ENCODE data around the gene ALK. TPM values are rescaled to one million over a fixed set of nuclear protein-coding genes. Genes with fewer than 3 reads are reported as not detected.

The ALK gene
- total RNA-seq, 2 experiments from 2014 or later: not detected

GRCh38 chr2:29804671-29805070, 116.7 kb downstream of the ALK start:
- ChIA-PET POLR2A (no interaction called here), CTCF (no interaction called here)

DNA sequence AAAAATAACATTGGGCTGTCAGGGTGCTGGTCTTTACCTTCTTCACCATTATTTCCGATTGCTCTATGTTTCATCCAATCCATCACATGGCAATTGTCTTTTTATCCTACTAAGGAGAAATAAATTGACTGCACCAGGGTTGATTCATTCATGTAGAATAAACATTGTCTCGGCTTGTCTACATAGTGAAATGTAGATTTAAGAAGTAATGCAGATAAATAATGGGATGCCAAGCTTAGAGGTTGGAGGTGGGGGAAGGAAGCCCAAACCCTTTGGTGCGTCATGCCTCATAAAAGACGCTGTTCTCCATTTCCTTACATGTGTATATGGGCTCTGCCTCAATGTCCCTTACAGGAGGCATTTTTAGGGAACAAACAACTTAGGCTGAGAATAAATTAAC, 117.8 kb downstream of the ALK start:
- ChIA-PET POLR2A (no interaction called here), CTCF (no interaction called here)

DNA sequence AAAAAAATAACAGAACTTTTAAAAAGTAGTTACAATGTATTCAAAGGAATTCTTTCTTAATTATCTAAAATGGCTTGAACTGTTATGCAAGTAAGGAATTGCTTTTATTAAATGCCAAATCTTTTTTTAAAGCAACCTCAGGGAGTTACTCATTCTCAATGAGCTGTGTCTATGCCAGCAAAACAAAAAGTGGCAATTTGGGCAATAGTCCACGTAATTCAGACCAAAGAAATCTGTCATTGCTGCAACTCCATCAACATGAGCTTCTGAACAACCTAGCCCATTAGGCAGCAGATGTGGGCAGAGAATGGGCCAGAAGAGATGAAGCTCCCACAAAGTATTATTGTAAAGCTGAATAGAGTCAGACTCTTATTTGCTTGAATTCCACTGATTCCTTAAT, 118.4 kb downstream of the ALK start:
- ChIA-PET POLR2A (no interaction called here), CTCF (no interaction called here)

GRCh38 chr2:29799628-29800027, 121.8 kb downstream of the ALK start:
- ChIA-PET CTCF (no interaction called here), POLR2A (no interaction called here)

GRCh38 chr2:29797916-29798315, 123.5 kb downstream of the ALK start:
- POLR2A ChIA-PET: no interaction called here
- CTCF ChIA-PET: no interaction called here

DNA sequence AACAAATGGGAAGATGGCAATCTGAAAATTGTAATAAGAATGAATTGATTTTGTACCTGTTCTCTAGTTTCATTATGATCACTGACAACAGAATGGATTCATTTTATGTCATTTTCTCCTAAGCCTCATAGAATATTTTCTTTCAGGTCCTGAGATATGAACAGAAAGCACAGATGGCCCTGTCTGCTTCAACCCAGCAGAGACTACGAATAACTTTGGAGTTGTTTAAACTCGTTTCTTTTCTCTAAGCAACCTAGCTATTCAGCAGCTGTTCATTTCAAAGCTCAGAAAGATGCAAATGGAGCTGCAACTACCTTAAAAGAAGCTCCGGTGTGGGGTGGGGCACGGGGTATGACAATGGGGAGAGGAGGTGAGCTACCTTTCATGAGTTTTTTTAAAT, 124.9 kb downstream of the ALK start:
- ChIA-PET CTCF (no interaction called here), POLR2A (no interaction called here)

DNA sequence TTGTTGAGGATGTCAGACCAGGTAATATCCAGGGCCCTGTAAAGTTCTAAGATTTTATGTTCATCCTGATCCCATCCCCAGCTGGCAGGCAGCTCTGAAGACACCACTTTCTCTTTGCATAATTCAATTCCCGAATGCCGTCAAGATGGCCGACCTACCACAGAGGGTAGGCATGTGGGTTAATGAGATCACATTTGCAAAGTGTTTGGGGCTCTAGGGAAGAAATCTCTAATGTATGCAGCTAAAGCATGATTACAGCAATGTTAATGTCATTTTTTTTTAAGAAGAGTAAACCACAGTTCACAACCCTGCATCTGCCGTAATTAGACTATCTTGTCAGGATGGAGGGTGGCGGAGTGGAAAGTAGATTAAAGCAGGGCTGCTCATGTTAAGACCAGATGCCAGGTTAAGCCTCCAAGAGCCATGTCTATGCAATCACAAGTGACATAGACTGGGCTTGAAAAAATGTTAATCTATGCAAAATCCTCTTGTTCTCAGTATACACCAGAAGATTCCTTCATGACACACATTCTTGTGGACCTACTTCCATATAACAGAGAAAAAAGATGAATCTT, 131.4 kb downstream of the ALK start:
- CTCF ChIA-PET: no interaction called here
- POLR2A ChIA-PET: no interaction called here

DNA sequence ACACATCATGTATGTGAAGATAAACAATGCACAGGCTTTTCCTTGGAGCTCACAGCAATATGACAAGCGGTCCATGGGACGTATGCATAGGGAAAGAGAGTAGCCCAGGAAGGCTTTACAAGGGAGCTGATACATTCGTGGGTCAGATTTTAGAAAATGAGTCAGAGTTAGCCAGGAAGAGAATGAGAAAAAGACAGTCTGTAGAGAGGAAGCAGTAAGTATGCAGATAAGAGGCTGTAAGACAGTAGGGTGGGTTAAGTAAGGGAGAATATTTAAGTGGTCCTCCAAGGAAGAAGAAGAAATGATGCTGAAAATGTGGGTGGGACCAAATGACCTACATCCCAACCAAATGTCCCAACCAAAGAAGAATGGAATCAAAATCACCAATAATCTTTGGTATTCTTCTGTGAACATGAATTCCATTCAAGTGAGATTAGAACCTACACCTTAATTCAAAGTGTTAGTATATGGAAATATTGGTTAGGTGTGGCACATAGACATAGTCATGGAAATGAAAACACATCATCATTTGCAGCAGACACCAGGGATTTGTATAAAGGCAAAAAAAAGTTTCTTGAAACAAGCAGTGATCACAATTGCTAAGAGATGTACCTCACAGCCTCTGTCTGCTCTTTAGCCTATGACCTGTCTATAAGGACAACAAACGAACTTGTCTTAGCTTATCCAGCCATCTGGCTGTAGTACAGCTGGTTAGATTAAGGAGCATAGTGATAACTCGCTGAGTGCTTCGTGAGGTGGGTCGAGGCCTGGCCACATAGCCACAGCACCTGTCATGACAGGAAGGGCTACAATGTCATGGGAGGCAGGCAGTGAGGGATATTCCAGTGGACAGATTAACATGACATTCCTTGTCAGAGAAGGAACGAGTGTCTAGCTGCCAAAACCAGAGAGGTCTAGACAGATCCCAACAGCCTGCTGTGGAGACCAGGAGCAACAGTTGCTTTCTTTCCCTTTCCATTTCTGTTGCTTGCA, 133.6 kb downstream of the ALK start:
- ChIA-PET POLR2A (no interaction called here), CTCF (no interaction called here)

DNA sequence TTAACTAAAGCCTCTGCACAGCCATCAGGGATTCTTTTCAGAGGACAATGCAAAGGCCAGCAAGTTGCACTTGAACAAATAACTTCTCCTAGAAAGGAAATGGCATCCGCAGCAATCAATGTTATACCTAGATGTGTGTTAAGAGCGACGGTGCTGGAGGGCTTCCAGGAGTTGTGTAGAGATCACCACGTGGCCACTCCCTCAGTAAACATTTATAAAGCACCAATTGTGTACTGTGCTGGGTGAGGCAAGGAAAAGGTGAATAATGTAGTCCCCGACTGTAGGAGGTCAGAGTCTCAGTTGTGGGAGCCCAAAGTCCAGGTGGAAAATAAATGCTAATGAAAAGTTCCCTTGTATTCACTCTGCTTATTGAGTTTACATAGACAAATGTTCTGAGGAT, 135.0 kb downstream of the ALK start:
- POLR2A ChIA-PET: no interaction called here
- CTCF ChIA-PET: no interaction called here

DNA sequence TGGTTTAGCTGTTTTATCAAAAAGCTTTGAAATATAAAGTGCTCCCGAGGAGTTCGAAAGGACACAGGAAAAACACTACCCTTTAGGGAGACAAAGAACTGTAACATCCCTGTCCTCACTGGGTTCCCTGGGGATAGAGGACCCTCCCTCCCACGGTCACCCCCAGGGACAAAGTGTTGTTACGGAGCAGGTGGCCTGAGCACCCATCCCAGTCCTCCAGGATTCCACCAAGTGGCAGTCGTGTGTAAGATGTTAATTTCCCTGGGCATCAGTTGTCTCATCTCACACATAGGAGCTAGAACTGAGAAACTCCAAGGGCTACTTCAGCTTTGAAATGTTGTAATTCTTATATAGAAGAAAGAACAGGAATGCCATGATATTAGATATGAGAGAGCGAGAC, 137.7 kb downstream of the ALK start:
- CTCF ChIA-PET: no interaction called here
- POLR2A ChIA-PET: no interaction called here

DNA sequence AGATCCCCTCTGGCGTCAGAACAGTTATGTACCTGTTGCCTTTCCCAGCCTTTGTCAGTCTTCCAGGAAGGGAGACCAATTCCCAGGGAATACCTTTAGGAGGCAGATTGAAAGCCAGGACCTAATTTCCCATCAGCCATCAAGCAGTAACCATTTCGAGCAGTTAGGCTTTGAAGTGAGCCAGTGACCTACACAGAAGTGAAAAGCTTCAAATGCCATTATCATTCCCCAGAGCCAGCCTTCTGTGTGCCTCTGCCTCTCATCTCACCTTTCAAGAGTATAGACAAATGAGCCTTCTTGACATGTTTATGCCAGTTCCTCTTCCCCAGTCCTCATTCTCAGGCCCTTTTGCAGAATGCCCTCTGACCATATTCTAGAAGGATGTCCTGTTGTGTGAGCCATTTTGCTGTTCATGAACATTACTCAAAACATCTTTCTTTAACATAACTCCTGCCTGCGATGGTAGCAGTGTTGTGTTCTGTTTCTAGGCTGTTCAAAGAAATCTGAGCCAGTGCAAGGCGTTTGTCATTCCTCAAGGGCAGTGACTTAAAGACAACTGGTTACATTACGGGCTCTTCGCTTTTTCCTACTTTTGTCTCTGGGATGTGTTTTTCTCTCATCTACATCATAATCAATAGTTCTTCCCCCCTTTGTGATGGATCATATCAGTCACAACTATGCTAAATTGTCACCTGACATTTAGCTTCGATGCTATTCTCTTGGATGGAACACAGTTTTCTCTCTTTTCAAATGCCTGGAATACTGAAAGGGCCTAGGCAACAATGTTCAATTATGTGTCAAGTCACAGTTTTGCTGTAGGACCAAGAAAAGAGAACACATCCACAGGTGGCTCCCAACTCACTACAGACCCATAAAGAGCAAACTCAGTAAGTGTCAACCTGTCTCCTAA, 138.6 kb downstream of the ALK start:
- POLR2A ChIA-PET: no interaction called here
- CTCF ChIA-PET: no interaction called here

DNA sequence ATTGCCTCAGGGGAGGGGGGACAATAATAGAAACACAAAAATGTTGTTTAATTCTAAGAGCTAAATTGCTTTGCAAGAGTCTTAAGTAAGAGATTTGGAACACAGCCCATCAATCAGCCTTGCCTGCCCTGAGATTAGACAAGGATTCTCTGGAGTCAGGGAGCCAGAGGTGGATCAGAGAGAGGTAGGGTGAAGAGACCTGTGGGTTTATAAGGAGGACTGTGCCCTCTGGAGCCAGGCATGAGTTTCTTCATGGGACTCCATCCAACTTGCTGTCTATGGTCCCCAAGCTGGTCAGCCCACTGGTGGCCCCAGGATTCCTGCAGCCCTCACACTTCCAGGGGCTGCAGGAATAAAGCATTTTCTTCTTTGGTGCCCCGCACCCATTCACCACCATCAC, 139.3 kb downstream of the ALK start:
- CTCF ChIA-PET: no interaction called here
- POLR2A ChIA-PET: no interaction called here

DNA sequence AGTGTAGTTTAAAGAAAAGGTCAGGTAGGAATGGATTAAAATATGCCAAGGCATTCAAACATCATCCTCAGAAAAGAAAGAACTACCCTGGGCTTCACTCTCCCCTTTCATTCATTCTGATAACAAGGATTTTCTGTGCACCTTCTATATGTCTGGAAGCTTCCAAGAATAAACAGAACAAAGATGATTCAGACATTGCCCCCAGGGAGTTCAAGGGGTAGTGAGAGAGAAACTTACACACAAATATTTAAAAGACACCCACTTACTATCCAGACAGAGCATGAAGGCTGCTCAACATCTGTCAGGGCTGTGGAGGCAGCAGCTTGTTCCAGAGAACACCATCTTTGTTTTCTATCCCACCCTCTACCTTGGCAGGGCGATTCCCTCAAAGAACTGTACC, 140.5 kb downstream of the ALK start:
- CTCF ChIA-PET: no interaction called here
- POLR2A ChIA-PET: no interaction called here

DNA sequence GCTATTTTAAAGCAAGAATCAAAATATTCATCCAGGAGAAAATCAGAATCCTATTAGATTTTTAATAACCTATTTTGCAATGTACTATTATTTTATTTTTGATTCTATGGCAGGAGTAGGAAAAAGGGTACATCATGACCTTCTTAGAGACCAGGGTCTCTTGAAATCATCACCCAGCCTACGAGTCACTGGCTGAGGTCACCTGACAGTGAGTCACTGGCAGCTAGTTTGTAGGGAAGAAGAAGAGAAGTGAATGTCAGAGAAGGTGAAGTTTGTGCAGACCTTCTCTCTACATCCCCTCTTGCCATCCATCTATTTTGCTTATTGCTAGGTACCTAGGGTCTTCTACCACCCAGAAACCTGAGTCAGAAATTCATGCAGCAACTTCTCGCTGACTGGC, 144.2 kb downstream of the ALK start:
- ChIA-PET CTCF (no interaction called here), POLR2A (no interaction called here)

GRCh38 chr2:29776406-29776805, 145.0 kb downstream of the ALK start:
- ChIA-PET POLR2A (no interaction called here), CTCF (no interaction called here)

- POLR2A ChIA-PET: no interaction called here
- CTCF ChIA-PET: no interaction called here
Measured at GRCh38 chr2:29775937-29776336, 145.4 kb downstream of the ALK start.

DNA sequence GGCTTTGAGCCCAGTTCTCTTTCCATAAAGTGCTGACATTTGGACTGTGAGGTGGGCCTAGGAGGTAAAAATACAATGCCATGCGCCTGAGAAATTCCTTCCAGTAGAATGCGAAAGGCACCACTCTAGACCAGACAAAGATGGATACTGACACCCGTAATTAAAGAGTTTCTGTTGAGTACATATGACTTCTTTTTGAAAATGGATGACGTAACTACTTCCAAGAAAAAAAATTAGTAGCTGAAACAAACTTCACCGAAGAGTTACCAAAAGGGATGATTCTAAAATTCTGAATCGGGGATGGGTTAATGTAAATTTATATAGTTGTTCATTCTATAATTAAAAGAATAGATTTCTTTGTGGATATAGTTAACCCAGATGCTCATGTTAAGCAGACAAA, 146.8 kb downstream of the ALK start:
- POLR2A ChIA-PET: no interaction called here
- CTCF ChIA-PET: no interaction called here

DNA sequence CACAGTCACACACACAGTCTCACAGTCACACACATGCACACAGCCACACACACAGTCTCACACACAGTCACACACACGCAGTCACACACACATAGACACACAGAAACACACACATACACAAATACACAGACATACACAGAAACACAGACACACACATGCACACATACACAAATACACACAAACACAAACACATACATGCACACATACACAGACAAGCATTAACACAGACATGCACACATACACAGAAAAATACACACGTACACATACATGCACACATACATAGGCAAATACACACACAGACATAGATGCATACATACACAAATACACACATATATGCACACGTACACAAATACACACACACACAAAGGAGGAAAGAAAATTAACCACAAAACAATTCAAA, 150.5 kb downstream of the ALK start:
- CTCF ChIA-PET: no interaction called here
- POLR2A ChIA-PET: no interaction called here

- ChIA-PET CTCF (no interaction called here), POLR2A (no interaction called here)
Measured at GRCh38 chr2:29769847-29770246, 151.5 kb downstream of the ALK start.

GRCh38 chr2:29767606-29768335, 153.6 kb downstream of the ALK start:
- ChIA-PET POLR2A (no interaction called here), CTCF (no interaction called here)

Data from activated CD8-positive, alpha-beta memory T cell treated with anti-CD3 and anti-CD28 coated beads for 36 hours (primary cell).